HepG2 (cell line): ENCODE results near the gene COX4I2. TPM values are rescaled to one million over a fixed set of nuclear protein-coding genes. Genes with fewer than 3 reads are reported as not detected.
A peak's percentile ranks its signal among the peaks of the same experiment; 100 is the strongest.

Experiments used
- ATF7-NPFF ChIP-seq: sonication (generic); formaldehyde crosslinking; IDR thresholded peaks from 2 replicates; pipeline ENCODE4 v1.8.1; 2023; ENCODE audit warnings: mild to moderate bottlenecking, low read depth, missing genetic modification reagents, moderate library complexity
- BRCA1 ChIP-seq: sonication (generic); formaldehyde crosslinking; IDR thresholded peaks from 2 replicates; pipeline ENCODE4 v1.4.0; 2020; ENCODE audit warnings: missing genetic modification reagents
- GFI1 ChIP-seq: sonication (generic); formaldehyde crosslinking; IDR thresholded peaks from 2 replicates; pipeline ENCODE4 v1.5.0; 2020; ENCODE audit warnings: missing genetic modification reagents, mild to moderate bottlenecking, borderline replicate concordance
- HDAC2 ChIP-seq: sonication (generic); formaldehyde crosslinking; IDR thresholded peaks from 2 replicates; pipeline ENCODE4 v1.4.0; 2020; ENCODE audit warnings: missing genetic modification reagents
- MBNL3 ChIP-seq: fragments of 250-450 bp; sonication (Bioruptor Pico); conservative IDR thresholded peaks from 2 replicates; pipeline ENCODE4 v1.8.0; 2022; ENCODE audit warnings: mild to moderate bottlenecking, inconsistent platforms
- NPAS2 ChIP-seq: sonication (generic); formaldehyde crosslinking; IDR thresholded peaks from 2 replicates; pipeline ENCODE4 v1.8.0; 2022; ENCODE audit warnings: mild to moderate bottlenecking, missing genetic modification reagents, borderline replicate concordance
- RBM39 ChIP-seq: fragments of 200-400 bp; formaldehyde crosslinking; IDR thresholded peaks from one replicate; pipeline ENCODE4 v1.6.1; 2018; ENCODE audit warnings: antibody characterized with exemption, mild to moderate bottlenecking, low read depth, low read length; ENCODE audit not compliant: poor library complexity, severe bottlenecking
- RORA ChIP-seq: sonication (generic); formaldehyde crosslinking; IDR thresholded peaks from 2 replicates; pipeline ENCODE4 v1.5.0; 2020; ENCODE audit warnings: mild to moderate bottlenecking, missing genetic modification reagents, moderate library complexity
- U2AF1 ChIP-seq: fragments of 200-400 bp; formaldehyde crosslinking; optimal IDR thresholded peaks from 2 replicates; pipeline ENCODE3; 2017; ENCODE audit warnings: mild to moderate bottlenecking, low read depth, low read length
- YEATS2 ChIP-seq: sonication (generic); formaldehyde crosslinking; IDR thresholded peaks from 2 replicates; pipeline ENCODE4 v1.4.0; 2020; ENCODE audit warnings: missing genetic modification reagents, borderline replicate concordance
- ZNF629 ChIP-seq: sonication (generic); formaldehyde crosslinking; conservative IDR thresholded peaks from 2 replicates; pipeline ENCODE4 v1.5.0; 2020; ENCODE audit warnings: missing genetic modification reagents
- polyA plus RNA-seq, 8 experiments: library from polyadenylated mRNA; depleted of rRNA in 3 of 8; stranded (reverse) in 7 of 8; unstranded in 1 of 8; fragments of >200 nt; fragmentation: Illumina TruSeq in 4 of 8; extraction: Trizol in 4 of 8; gene quantifications; 2 replicates each; pipeline versions ENCODE4 v1.2.1 to v1.2.3, GENCODE V29; 2011 to 2016; ENCODE audit warnings: low read depth in 4 of 8, missing spikeins in 1 of 8, mixed read lengths in 1 of 8; ENCODE audit not compliant: insufficient read depth in 1 of 8
- total RNA-seq, 5 experiments: library from RNA; depleted of rRNA; stranded (reverse); fragments of >200 nt; fragmentation: Illumina TruSeq; extraction: Trizol; gene quantifications; 2 replicates each; pipeline ENCODE4 v1.2.3, GENCODE V29; 2016; ENCODE audit warnings: low read depth in 1 of 5
- TF ChIP-seq, protein P1 (sequence below): sonication (generic); formaldehyde crosslinking; IDR thresholded peaks from 2 replicates; pipeline ENCODE4 v1.8.0; 2022; ENCODE audit warnings: mild to moderate bottlenecking, missing genetic modification reagents
- TF ChIP-seq, protein P2 (sequence below): sonication (generic); formaldehyde crosslinking; IDR thresholded peaks from 2 replicates; pipeline ENCODE4 v1.5.0; 2020; ENCODE audit warnings: missing genetic modification reagents, mild to moderate bottlenecking, borderline replicate concordance
- TF ChIP-seq, protein P3 (sequence below): sonication (generic); formaldehyde crosslinking; IDR thresholded peaks from 2 replicates; pipeline ENCODE4 v1.9.0; 2021; ENCODE audit warnings: mild to moderate bottlenecking, missing genetic modification reagents
- TF ChIP-seq, protein P4 (sequence below): sonication (generic); formaldehyde crosslinking; IDR thresholded peaks from 2 replicates; pipeline ENCODE4 v1.5.0; 2020; ENCODE audit warnings: mild to moderate bottlenecking, missing genetic modification reagents
- TF ChIP-seq, protein P5 (sequence below): sonication (generic); formaldehyde crosslinking; IDR thresholded peaks from 2 replicates; pipeline ENCODE4 v1.4.0; 2020; ENCODE audit warnings: missing genetic modification reagents

Gene COX4I2
- total and polyA plus RNA-seq, 2 of the 13 experiments (the other 11 are each of a cell fraction or from before 2014, with no cell fraction given): 1.1 TPM; not detected in 1

DNA sequence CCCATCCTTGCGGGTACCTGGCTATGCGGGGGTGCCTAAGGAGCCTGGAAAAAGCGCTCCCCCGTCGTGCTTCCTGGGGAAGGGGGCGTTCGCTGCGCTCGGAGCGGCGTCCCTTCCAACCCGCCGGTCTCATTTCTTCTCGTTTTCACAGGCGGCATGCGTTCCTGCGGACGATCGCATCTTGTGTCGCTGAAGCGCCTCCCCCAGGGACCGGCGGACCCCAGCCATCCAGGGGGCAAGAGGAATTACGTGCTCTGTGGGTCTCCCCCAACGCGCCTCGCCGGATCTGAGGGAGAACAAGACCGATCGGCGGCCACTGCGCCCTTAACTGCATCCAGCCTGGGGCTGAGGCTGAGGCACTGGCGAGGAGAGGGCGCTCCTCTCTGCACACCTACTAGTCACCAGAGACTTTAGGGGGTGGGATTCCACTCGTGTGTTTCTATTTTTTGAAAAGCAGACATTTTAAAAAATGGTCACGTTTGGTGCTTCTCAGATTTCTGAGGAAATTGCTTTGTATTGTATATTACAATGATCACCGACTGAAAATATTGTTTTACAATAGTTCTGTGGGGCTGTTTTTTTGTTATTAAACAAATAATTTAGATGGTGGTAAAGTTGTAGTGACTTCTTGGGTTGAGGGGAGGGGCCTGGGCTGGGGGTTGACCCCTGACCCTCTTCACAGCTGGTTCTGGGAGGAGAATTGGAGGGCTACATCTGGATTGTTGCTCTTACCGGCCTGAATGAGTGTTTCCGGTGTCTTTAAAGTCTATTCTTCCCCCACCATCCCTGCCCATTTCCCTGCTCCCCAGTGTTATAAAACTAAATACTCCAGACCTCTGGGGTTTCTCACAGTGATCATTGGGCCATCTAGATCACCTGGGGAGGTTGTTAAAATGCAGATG, 31.6 kb upstream of the COX4I2 start (continued):
- TF ChIP-seq, protein P1, sequence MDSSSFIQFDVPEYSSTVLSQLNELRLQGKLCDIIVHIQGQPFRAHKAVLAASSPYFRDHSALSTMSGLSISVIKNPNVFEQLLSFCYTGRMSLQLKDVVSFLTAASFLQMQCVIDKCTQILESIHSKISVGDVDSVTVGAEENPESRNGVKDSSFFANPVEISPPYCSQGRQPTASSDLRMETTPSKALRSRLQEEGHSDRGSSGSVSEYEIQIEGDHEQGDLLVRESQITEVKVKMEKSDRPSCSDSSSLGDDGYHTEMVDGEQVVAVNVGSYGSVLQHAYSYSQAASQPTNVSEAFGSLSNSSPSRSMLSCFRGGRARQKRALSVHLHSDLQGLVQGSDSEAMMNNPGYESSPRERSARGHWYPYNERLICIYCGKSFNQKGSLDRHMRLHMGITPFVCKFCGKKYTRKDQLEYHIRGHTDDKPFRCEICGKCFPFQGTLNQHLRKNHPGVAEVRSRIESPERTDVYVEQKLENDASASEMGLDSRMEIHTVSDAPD: no peak
- TF ChIP-seq, protein P2, sequence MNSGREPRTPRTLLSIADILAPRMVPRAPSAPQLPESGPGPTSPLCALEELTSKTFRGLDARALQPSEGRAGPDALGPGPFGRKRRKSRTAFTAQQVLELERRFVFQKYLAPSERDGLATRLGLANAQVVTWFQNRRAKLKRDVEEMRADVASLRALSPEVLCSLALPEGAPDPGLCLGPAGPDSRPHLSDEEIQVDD: no peak
- TF ChIP-seq YEATS2 (CRISPR knock-in tag) (0 out of 2 replicates have a peak, but pooled peaks have one; percentile 15), BRCA1 (no peak), HDAC2 (CRISPR knock-in tag) (peak; percentile 9; the same call in 1 of the 2 replicates), NPAS2 (CRISPR knock-in tag) (no peak), RORA (CRISPR knock-in tag) (no peak), MBNL3 (CRISPR knock-in tag) (no peak), ATF7-NPFF (CRISPR knock-in tag) (peak; percentile 49; the same call in 1 of the 2 replicates), U2AF1 (peak; percentile 35), ZNF629 (CRISPR knock-in tag) (0 out of 2 replicates have a peak, but pooled peaks have one; percentile 2), GFI1 (CRISPR knock-in tag) (no peak), RBM39 (no peak)
- TF ChIP-seq, protein P3, sequence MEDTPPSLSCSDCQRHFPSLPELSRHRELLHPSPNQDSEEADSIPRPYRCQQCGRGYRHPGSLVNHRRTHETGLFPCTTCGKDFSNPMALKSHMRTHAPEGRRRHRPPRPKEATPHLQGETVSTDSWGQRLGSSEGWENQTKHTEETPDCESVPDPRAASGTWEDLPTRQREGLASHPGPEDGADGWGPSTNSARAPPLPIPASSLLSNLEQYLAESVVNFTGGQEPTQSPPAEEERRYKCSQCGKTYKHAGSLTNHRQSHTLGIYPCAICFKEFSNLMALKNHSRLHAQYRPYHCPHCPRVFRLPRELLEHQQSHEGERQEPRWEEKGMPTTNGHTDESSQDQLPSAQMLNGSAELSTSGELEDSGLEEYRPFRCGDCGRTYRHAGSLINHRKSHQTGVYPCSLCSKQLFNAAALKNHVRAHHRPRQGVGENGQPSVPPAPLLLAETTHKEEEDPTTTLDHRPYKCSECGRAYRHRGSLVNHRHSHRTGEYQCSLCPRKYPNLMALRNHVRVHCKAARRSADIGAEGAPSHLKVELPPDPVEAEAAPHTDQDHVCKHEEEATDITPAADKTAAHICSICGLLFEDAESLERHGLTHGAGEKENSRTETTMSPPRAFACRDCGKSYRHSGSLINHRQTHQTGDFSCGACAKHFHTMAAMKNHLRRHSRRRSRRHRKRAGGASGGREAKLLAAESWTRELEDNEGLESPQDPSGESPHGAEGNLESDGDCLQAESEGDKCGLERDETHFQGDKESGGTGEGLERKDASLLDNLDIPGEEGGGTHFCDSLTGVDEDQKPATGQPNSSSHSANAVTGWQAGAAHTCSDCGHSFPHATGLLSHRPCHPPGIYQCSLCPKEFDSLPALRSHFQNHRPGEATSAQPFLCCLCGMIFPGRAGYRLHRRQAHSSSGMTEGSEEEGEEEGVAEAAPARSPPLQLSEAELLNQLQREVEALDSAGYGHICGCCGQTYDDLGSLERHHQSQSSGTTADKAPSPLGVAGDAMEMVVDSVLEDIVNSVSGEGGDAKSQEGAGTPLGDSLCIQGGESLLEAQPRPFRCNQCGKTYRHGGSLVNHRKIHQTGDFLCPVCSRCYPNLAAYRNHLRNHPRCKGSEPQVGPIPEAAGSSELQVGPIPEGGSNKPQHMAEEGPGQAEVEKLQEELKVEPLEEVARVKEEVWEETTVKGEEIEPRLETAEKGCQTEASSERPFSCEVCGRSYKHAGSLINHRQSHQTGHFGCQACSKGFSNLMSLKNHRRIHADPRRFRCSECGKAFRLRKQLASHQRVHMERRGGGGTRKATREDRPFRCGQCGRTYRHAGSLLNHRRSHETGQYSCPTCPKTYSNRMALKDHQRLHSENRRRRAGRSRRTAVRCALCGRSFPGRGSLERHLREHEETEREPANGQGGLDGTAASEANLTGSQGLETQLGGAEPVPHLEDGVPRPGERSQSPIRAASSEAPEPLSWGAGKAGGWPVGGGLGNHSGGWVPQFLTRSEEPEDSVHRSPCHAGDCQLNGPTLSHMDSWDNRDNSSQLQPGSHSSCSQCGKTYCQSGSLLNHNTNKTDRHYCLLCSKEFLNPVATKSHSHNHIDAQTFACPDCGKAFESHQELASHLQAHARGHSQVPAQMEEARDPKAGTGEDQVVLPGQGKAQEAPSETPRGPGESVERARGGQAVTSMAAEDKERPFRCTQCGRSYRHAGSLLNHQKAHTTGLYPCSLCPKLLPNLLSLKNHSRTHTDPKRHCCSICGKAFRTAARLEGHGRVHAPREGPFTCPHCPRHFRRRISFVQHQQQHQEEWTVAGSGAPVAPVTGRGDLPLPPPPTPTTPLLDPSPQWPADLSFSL (CRISPR knock-in tag): no peak; the same call in 1 of the 2 replicates
- TF ChIP-seq, protein P4, sequence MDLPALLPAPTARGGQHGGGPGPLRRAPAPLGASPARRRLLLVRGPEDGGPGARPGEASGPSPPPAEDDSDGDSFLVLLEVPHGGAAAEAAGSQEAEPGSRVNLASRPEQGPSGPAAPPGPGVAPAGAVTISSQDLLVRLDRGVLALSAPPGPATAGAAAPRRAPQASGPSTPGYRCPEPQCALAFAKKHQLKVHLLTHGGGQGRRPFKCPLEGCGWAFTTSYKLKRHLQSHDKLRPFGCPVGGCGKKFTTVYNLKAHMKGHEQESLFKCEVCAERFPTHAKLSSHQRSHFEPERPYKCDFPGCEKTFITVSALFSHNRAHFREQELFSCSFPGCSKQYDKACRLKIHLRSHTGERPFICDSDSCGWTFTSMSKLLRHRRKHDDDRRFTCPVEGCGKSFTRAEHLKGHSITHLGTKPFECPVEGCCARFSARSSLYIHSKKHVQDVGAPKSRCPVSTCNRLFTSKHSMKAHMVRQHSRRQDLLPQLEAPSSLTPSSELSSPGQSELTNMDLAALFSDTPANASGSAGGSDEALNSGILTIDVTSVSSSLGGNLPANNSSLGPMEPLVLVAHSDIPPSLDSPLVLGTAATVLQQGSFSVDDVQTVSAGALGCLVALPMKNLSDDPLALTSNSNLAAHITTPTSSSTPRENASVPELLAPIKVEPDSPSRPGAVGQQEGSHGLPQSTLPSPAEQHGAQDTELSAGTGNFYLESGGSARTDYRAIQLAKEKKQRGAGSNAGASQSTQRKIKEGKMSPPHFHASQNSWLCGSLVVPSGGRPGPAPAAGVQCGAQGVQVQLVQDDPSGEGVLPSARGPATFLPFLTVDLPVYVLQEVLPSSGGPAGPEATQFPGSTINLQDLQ (CRISPR knock-in tag): no peak
- TF ChIP-seq, protein P5, sequence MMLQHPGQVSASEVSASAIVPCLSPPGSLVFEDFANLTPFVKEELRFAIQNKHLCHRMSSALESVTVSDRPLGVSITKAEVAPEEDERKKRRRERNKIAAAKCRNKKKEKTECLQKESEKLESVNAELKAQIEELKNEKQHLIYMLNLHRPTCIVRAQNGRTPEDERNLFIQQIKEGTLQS (CRISPR knock-in tag): no peak
